Measurements from ENCODE around the gene ELFN1.
A peak's percentile ranks its signal among the peaks of the same experiment; 100 is the strongest.

The ELFN1 gene

GRCh38 chr7:1754345-1754908, 84.3 kb downstream of the ELFN1 start:
- DNase-seq (ENCODE audit: low spot score): no peak
- TF ChIP-seq, protein P1, sequence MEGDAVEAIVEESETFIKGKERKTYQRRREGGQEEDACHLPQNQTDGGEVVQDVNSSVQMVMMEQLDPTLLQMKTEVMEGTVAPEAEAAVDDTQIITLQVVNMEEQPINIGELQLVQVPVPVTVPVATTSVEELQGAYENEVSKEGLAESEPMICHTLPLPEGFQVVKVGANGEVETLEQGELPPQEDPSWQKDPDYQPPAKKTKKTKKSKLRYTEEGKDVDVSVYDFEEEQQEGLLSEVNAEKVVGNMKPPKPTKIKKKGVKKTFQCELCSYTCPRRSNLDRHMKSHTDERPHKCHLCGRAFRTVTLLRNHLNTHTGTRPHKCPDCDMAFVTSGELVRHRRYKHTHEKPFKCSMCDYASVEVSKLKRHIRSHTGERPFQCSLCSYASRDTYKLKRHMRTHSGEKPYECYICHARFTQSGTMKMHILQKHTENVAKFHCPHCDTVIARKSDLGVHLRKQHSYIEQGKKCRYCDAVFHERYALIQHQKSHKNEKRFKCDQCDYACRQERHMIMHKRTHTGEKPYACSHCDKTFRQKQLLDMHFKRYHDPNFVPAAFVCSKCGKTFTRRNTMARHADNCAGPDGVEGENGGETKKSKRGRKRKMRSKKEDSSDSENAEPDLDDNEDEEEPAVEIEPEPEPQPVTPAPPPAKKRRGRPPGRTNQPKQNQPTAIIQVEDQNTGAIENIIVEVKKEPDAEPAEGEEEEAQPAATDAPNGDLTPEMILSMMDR (IDR thresholded peaks at IDR 0.05; ENCODE audit: extremely low read depth, missing control alignments): no peak

DNA sequence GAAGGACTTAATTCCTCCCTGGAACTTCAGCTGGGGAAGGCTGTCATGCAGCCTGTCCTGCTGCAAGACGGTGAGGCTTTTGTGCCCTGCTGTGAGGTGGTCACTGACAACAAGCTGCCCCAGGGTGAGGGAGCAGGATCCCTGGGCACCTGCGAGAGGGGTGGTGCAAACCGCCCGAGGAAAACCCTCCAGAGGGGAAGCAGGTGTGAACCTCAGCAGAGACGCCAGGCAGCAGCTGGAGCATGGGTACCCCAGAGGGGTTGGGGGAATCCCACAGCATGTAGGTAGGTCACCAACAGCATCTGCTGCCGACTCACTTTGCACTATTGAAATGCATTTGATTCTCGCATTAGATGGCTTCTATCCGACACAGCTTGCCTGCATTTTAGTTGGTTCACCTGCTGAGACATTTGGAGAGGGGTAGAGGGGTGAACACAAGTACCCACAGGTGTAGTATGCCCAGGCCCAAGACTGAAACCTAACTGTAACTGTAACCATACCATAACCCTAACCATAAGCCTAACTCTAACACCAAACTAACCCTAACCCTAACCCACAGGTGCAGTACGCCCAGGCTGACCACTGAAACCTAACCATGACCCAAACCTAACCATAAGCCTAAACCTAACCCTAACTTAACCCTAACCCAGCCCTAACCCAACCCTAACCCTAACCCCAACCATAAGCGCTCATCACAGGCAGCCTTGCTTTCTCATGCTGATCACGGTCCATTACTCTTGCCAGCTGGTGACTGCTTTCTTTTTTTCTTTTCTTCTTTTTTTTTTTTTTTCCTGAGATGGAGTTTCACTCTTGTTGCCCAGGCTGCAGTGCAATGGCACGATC, 85.9 kb downstream of the ELFN1 start:
- TF ChIP-seq, protein P1 (IDR thresholded peaks at IDR 0.05; ENCODE audit: extremely low read depth, missing control alignments): no peak
- peak; percentile 28 for DNase-seq (ENCODE audit: low spot score)

- no peak for DNase-seq (ENCODE audit: low spot score)
- TF ChIP-seq, protein P1 (IDR thresholded peaks at IDR 0.05; ENCODE audit: extremely low read depth, missing control alignments): no peak
Observed at GRCh38 chr7:1757601-1758000, 87.5 kb downstream of the ELFN1 start.

DNA sequence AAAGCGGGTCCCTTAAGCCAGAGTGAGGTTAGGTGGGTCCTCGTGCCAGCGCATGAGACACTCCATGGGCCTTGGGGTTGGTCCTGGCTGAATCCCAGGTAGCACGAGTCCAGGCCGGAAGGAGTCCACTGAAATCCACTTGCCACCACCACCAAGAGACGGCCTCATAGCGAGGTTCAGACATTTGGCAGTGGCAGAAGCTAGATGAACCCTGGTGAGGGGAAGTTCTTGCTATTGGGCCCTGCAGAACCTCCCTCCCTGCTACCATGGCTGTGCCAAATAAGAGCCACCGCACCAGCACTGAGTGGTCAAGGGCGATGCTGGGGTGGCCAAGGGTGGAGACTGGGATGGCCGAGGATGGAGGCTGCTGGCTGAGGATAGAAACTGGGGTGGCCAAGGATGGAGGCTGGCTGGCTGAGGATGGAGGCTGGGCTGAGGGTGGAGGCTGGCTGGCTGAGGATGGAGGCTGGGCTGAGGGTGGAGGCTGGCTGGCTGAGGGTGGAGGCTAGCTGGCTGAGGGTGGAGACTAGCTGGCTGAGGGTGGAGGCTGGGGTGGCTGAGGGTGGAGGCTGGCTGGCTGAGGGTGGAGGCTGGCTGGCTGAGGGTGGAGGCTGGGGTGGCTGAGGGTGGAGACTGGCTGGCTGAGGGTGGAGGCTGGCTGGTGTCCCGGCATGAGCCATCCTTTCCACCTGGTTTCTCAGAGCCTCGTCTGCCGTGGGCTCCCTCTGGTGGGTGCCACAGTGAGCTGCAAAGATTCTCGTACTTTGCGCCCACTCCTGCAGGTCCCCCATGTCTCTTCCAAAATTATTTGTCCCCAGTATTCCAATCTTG, 88.2 kb downstream of the ELFN1 start:
- TF ChIP-seq, protein P1 (IDR thresholded peaks at IDR 0.05; ENCODE audit: extremely low read depth, missing control alignments): peak; percentile 42
- peak; percentile 68 for DNase-seq (ENCODE audit: low spot score)

GRCh38 chr7:1758859-1759521, 88.9 kb downstream of the ELFN1 start:
- TF ChIP-seq, protein P1 (IDR thresholded peaks at IDR 0.05; ENCODE audit: extremely low read depth, missing control alignments): no peak
- no peak for DNase-seq (ENCODE audit: low spot score)

GRCh38 chr7:1761097-1761496, 91.0 kb downstream of the ELFN1 start:
- no peak for DNase-seq (ENCODE audit: low spot score)
- TF ChIP-seq, protein P1 (IDR thresholded peaks at IDR 0.05; ENCODE audit: extremely low read depth, missing control alignments): no peak
